GM12878 (cell line): ENCODE measurements around the gene JTB. TPM values are rescaled to one million over a fixed set of nuclear protein-coding genes. Genes with fewer than 3 reads are reported as not detected.
A peak's percentile ranks its signal among the peaks of the same experiment; 100 is the strongest.

Experiments used
- BHLHE40 ChIP-seq, 2 experiments: fragments of 450-650 bp in 1 of 2; IDR thresholded peaks; 2 replicates each; pipeline ENCODE4 v1.6.1; 2011 to 2017; ENCODE audit warnings: low read depth in 2 of 2, borderline replicate concordance in 1 of 2, improper control_type of control experiment in 1 of 2, low read length in 1 of 2, mild to moderate bottlenecking in 1 of 2
- CHD1 ChIP-seq: IDR thresholded peaks from 2 replicates; pipeline ENCODE4 v1.6.1; 2012; ENCODE audit warnings: low read depth, low read length, improper control_type of control experiment
- CREM ChIP-seq: IDR thresholded peaks from 2 replicates; pipeline ENCODE4 v1.6.1; 2014; ENCODE audit warnings: antibody characterized with exemption, low read depth
- EED ChIP-seq: sonication (generic); IDR thresholded peaks from 2 replicates; pipeline ENCODE4 v1.6.1; 2016; ENCODE audit warnings: antibody characterized with exemption, low read depth
- FOS ChIP-seq: IDR thresholded peaks from 3 replicates; pipeline ENCODE4 v1.6.1; 2011; ENCODE audit warnings: borderline replicate concordance; ENCODE audit not compliant: insufficient read length; ENCODE audit errors: extremely low read depth
- IRF4 ChIP-seq: IDR thresholded peaks from 2 replicates; pipeline ENCODE4 v1.6.1; 2011; ENCODE audit warnings: low read depth, low read length
- MAX ChIP-seq: IDR thresholded peaks from 2 replicates; pipeline ENCODE4 v1.6.1; 2012; ENCODE audit warnings: low read depth, low read length, improper control_type of control experiment
- MTA3 ChIP-seq: IDR thresholded peaks from 2 replicates; pipeline ENCODE4 v1.6.1; 2012; ENCODE audit warnings: low read length, inconsistent platforms, borderline replicate concordance
- NFYA ChIP-seq: IDR thresholded peaks from 2 replicates; pipeline ENCODE4 v1.6.1; 2011; ENCODE audit warnings: low read depth, mild to moderate bottlenecking, low read length, improper control_type of control experiment, borderline replicate concordance
- POLR2AphosphoS2 ChIP-seq: IDR thresholded peaks from 2 replicates; pipeline ENCODE4 v1.6.1; 2011; ENCODE audit warnings: low read depth, mild to moderate bottlenecking, low read length, improper control_type of control experiment, moderate library complexity
- RCOR1 ChIP-seq: conservative IDR thresholded peaks from 2 replicates; pipeline ENCODE4 v1.6.1; 2012; ENCODE audit warnings: low read depth, low read length, improper control_type of control experiment
- RELA ChIP-seq: fragments of 450-650 bp; IDR thresholded peaks from 2 replicates; pipeline ENCODE4 v1.8.0; 2014; ENCODE audit warnings: borderline replicate concordance; ENCODE audit not compliant: partially characterized antibody
- SIN3A ChIP-seq: IDR thresholded peaks from 2 replicates; pipeline ENCODE4 v1.6.1; 2012; ENCODE audit warnings: low read depth, low read length, improper control_type of control experiment
- SMAD1 ChIP-seq: fragments of 450-650 bp; IDR thresholded peaks from 2 replicates; pipeline ENCODE4 v1.6.1; 2018; ENCODE audit warnings: mild to moderate bottlenecking, low read depth; ENCODE audit not compliant: partially characterized antibody
- SRF ChIP-seq, 2 experiments: IDR thresholded peaks; 2 replicates each; pipeline ENCODE4 v1.6.1; 2011; ENCODE audit warnings: low read depth in 2 of 2, low read length in 2 of 2, mild to moderate bottlenecking in 1 of 2, moderate library complexity in 1 of 2
- TBL1XR1 ChIP-seq: IDR thresholded peaks from 2 replicates; pipeline ENCODE4 v1.6.1; 2012; ENCODE audit warnings: low read depth, low read length, improper control_type of control experiment
- ZBTB11 ChIP-seq: fragments of 450-650 bp; formaldehyde crosslinking; IDR thresholded peaks from 2 replicates; pipeline ENCODE4 v1.5.0; 2022; ENCODE audit warnings: mild to moderate bottlenecking, missing genetic modification characterization
- ZNF592 ChIP-seq: fragments of 450-650 bp; IDR thresholded peaks from 2 replicates; pipeline ENCODE4 v1.6.1; 2017; ENCODE audit warnings: mild to moderate bottlenecking, moderate library complexity
- ZNF622 ChIP-seq: fragments of 450-650 bp; IDR thresholded peaks from 2 replicates; pipeline ENCODE4 v1.6.1; 2017; ENCODE audit warnings: mild to moderate bottlenecking, inconsistent platforms
- polyA plus RNA-seq, 11 experiments: library from polyadenylated mRNA; depleted of rRNA in 4 of 11; unstranded in 6 of 11; stranded (reverse) in 5 of 11; fragments of >200 nt; fragmentation: Nextera tagmentation in 4 of 11; fragmentation: Illumina TruSeq in 1 of 11; extraction: Ambion mirVana in 4 of 11; extraction: Trizol in 1 of 11; gene quantifications; 1 replicate in 1 of 11; 2 replicates in 10 of 11; pipeline versions ENCODE4 v1.2.1 to v1.2.3, GENCODE V29; 2011 to 2016; ENCODE audit warnings: inconsistent platforms in 2 of 11, missing spikeins in 2 of 11, low read depth in 1 of 11
- total RNA-seq, 4 experiments: library from RNA; depleted of rRNA in 3 of 4; stranded (reverse); fragments of >200 nt in 3 of 4; fragmentation: Illumina TruSeq in 1 of 4; extraction: Trizol in 1 of 4; gene quantifications; 2 replicates each; pipeline versions ENCODE4 v1.2.1 to v1.2.3, GENCODE V29; 2013 to 2021

Gene JTB
- total and polyA plus RNA-seq, 10 of the 15 experiments (the other 5 are each of a cell fraction or from before 2014, with no cell fraction given): 25.0 to 298 (median 155) TPM

- TF ChIP-seq ZBTB11 (CRISPR knock-in tag) (peak; percentile 26; the same call in 1 of the 2 replicates), SRF (IDR thresholded peaks at IDR 0.05; ENCODE audit: low read depth in 2 of 2, low read length in 2 of 2) (peak in 1 of 2 experiments; percentile 63; a peak in 1 of 4 replicates), SIN3A (peak; percentile 73; the same call in 1 of the 2 replicates), POLR2AphosphoS2 (peak; percentile 30; the same call in 1 of the 2 replicates), IRF4 (peak; percentile 88), FOS (no peak), RCOR1 (peak; percentile 67; the same call in 1 of the 2 replicates), MAX (peak; percentile 81), CREM (no peak; the same call in 1 of the 2 replicates), EED (peak; percentile 73; the same call in 1 of the 2 replicates), MTA3 (peak; percentile 75; the same call in 1 of the 2 replicates), SMAD1 (no peak), CHD1 (no peak), ZNF592 (peak; percentile 59; the same call in 1 of the 2 replicates), RELA (no peak), ZNF622 (no peak), TBL1XR1 (peak; percentile 81), NFYA (no peak), BHLHE40 (IDR thresholded peaks at IDR 0.05; ENCODE audit: borderline replicate concordance in 1 of 2, low read depth in 2 of 2, low read length in 1 of 2) (peak; percentile 92 to 97)
These were observed 31.5 kb downstream of the JTB start (continued) for GRCh38 chr1:153945795-153946621.
